HCT116 (cell line): ENCODE measurements around the gene NR1H4. TPM values are rescaled to one million over a fixed set of nuclear protein-coding genes. Genes with fewer than 3 reads are reported as not detected.

ENCODE experiments used
- ATAC-seq: fragments of 200-7000 bp; cut with Tn5 transposase; 2 replicates; pipeline ENCODE4 v1.9.1; 2020; ENCODE audit warnings: mild to moderate bottlenecking, moderate library complexity
- BruUV-seq: library from RNA; stranded (reverse); fragments of 400-500 nt; replicated peaks from 2 replicates; lab custom pipeline; 2021; lab: Mats Ljungman, UMichigan
- CTCF ChIA-PET: fragments of 300-600 bp; sonication (Branson Sonifier 250); formaldehyde crosslinking; loops from one replicate; lab custom pipeline; 2021; ENCODE audit warnings: antibody characterized with exemption; lab: Charles Lee
- POLR2A ChIA-PET: fragments of 300-600, 350-600 bp; sonication (Branson Sonifier 250); formaldehyde crosslinking; loops from one replicate; lab custom pipeline; 2021; ENCODE audit warnings: antibody characterized with exemption; lab: Charles Lee
- RAD21 ChIA-PET, 2 experiments: fragments of 300-600 bp; sonication (Branson Sonifier 250); formaldehyde crosslinking; loops; one replicate each; lab custom pipeline; 2023; ENCODE audit warnings: low total read pairs in 2 of 2; ENCODE audit not compliant: uncharacterized antibody in 2 of 2, unreplicated experiment in 2 of 2, low non-redundant PET in 1 of 2; lab: Charles Lee
- DNase-seq: peaks from one replicate; pipeline ENCODE4 v3.0.0-alpha.2; 2010; ENCODE audit warnings: low read depth, low spot score
- H2AFZ ChIP-seq: fragments of 200-600 bp; shearing (Covaris generic), sonication (generic); 2 replicates; pipeline ENCODE4 v1.6.1; 2017; ENCODE audit warnings: low read depth, mixed run types, mixed read lengths, antibody characterized with exemption, low read length; ENCODE audit not compliant: poor library complexity, severe bottlenecking
- H3K27ac ChIP-seq: 2 replicates; pipeline ENCODE4 v1.5.1; 2012; ENCODE audit warnings: low read depth, low read length
- H3K27me3 ChIP-seq: fragments of 200-600 bp; sonication (generic); 2 replicates; pipeline ENCODE4 v1.6.1; 2016; ENCODE audit warnings: mixed run types, low read length, mixed read lengths; ENCODE audit not compliant: insufficient read depth
- H3K36me3 ChIP-seq, 2 experiments: fragments of 200-500 bp in 1 of 2; fragments of 200-600 bp in 1 of 2; sonication (Bioruptor generic) in 1 of 2; sonication (generic) in 1 of 2; 2 replicates each; pipeline versions ENCODE4 v1.5.1 to v1.6.1; 2014 to 2016; ENCODE audit warnings: low read length in 2 of 2, inconsistent platforms in 1 of 2, mixed read lengths in 1 of 2, mixed run types in 1 of 2; ENCODE audit not compliant: insufficient read depth in 2 of 2, control insufficient read depth in 1 of 2
- H3K4me1 ChIP-seq, 2 experiments: fragments of 200-600 bp in 1 of 2; sonication (generic) in 1 of 2; 2 replicates each; pipeline versions ENCODE4 v1.5.1 to v1.6.1; 2012 to 2017; ENCODE audit warnings: low read length in 2 of 2, inconsistent platforms in 1 of 2, mild to moderate bottlenecking in 1 of 2, mixed read lengths in 1 of 2, mixed run types in 1 of 2, moderate library complexity in 1 of 2; ENCODE audit not compliant: insufficient read depth in 2 of 2, control insufficient read depth in 1 of 2
- H3K4me2 ChIP-seq: fragments of 200-600 bp; sonication (generic); 2 replicates; pipeline ENCODE4 v1.6.1; 2017; ENCODE audit warnings: mixed run types, low read length, mixed read lengths
- H3K4me3 ChIP-seq, 2 experiments: fragments of 200-600 bp in 1 of 2; sonication (generic) in 1 of 2; replicated peaks in 1 of 2; 2 replicates each; pipeline ENCODE4 v1.5.1; 2011 to 2016; ENCODE audit warnings: low read length in 2 of 2, control low read depth in 1 of 2, low read depth in 1 of 2, mild to moderate bottlenecking in 1 of 2, mixed read lengths in 1 of 2, mixed run types in 1 of 2
- H3K79me2 ChIP-seq: fragments of 200-600 bp; sonication (generic); 2 replicates; pipeline ENCODE4 v1.6.1; 2017; ENCODE audit warnings: mild to moderate bottlenecking, mixed run types, low read length, moderate library complexity, mixed read lengths; ENCODE audit not compliant: insufficient read depth
- H3K9ac ChIP-seq: fragments of 200-600 bp; sonication (generic); 2 replicates; pipeline ENCODE4 v1.6.1; 2016; ENCODE audit warnings: low read length, mixed read lengths
- H3K9me2 ChIP-seq: fragments of 200-600 bp; sonication (generic), shearing (Covaris generic); 2 replicates; pipeline ENCODE4 v1.6.1; 2017; ENCODE audit warnings: mixed run types, mild to moderate bottlenecking, moderate library complexity; ENCODE audit not compliant: insufficient read depth
- H3K9me3 ChIP-seq, 2 experiments: fragments of 200-500 bp in 1 of 2; fragments of 200-600 bp in 1 of 2; sonication (Bioruptor generic) in 1 of 2; sonication (generic) in 1 of 2; 2 replicates each; pipeline ENCODE4 v1.6.1; 2014 to 2017; ENCODE audit warnings: low read length in 2 of 2, mixed read lengths in 2 of 2, inconsistent platforms in 1 of 2, low read depth in 1 of 2, mild to moderate bottlenecking in 1 of 2, mixed run types in 1 of 2, moderate library complexity in 1 of 2; ENCODE audit not compliant: control insufficient read depth in 1 of 2, insufficient read depth in 1 of 2
- H4K20me1 ChIP-seq: fragments of 200-600 bp; sonication (generic), shearing (Covaris generic); 2 replicates; pipeline ENCODE4 v1.6.1; 2017; ENCODE audit warnings: mixed run types, mild to moderate bottlenecking, moderate library complexity; ENCODE audit not compliant: insufficient read depth
- CEBPB ChIP-seq: IDR thresholded peaks from 2 replicates; pipeline ENCODE4 v1.6.1; 2012; ENCODE audit warnings: low read depth
- EZH2 ChIP-seq: fragments of 200-600 bp; sonication (generic); IDR thresholded peaks from 2 replicates; pipeline ENCODE4 v1.6.1; 2017; ENCODE audit warnings: antibody characterized with exemption, mixed run types
- EZH2phosphoT487 ChIP-seq: fragments of 200-600 bp; IDR thresholded peaks from 2 replicates; pipeline ENCODE4 v1.6.1; 2018; ENCODE audit warnings: antibody characterized with exemption, borderline replicate concordance
- FOSL1 ChIP-seq: IDR thresholded peaks from 2 replicates; pipeline ENCODE4 v1.6.1; 2012; ENCODE audit warnings: low read depth
- JUND ChIP-seq: IDR thresholded peaks from 2 replicates; pipeline ENCODE4 v1.6.1; 2012
- RAD21 ChIP-seq: IDR thresholded peaks from 2 replicates; pipeline ENCODE4 v1.6.1; 2012; ENCODE audit warnings: low read depth, mild to moderate bottlenecking
- SIN3A ChIP-seq: IDR thresholded peaks from 2 replicates; pipeline ENCODE4 v1.6.1; 2012; ENCODE audit warnings: low read depth
- SRF ChIP-seq: IDR thresholded peaks from 2 replicates; pipeline ENCODE4 v1.6.1; 2012; ENCODE audit warnings: low read depth
- TCF7L2 ChIP-seq: IDR thresholded peaks from 2 replicates; pipeline ENCODE4 v1.7.0; 2011; ENCODE audit warnings: borderline replicate concordance, inconsistent platforms; ENCODE audit not compliant: insufficient read depth, insufficient read length; ENCODE audit errors: extremely low read depth
- YY1 ChIP-seq: IDR thresholded peaks from 2 replicates; pipeline ENCODE4 v1.6.1; 2011; ENCODE audit warnings: low read length, low read depth, moderate library complexity, mild to moderate bottlenecking; ENCODE audit not compliant: insufficient replicate concordance; ENCODE audit errors: extremely low read depth
- ZFX ChIP-seq: fragments of 450-650 bp; IDR thresholded peaks from 2 replicates; pipeline ENCODE4 v1.6.1; 2017
- intact Hi-C: fragments of 100-400 bp; cut with micrococcal nuclease; formaldehyde crosslinking; loops from 2 replicates; pipeline ENCODE4 v1.10.0; 2022
- total RNA-seq: library from RNA; stranded (reverse); gene quantifications from one replicate; pipeline ENCODE4 v1.2.1, GENCODE V29; 2021; ENCODE audit not compliant: unreplicated experiment
- TF ChIP-seq, protein P1 (sequence below): IDR thresholded peaks from 2 replicates; pipeline ENCODE4 v1.6.1; 2011; ENCODE audit warnings: mild to moderate bottlenecking, low read length, moderate library complexity; ENCODE audit not compliant: insufficient replicate concordance; ENCODE audit errors: extremely low read depth
- TF ChIP-seq, protein P2 (sequence below): IDR thresholded peaks from 2 replicates; pipeline ENCODE4 v1.6.1; 2012; ENCODE audit warnings: low read depth
- TF ChIP-seq, protein P3 (sequence below): IDR thresholded peaks from 2 replicates; pipeline ENCODE4 v1.6.1; 2012

Gene NR1H4
- total RNA-seq, 1 experiment from 2014 or later = not detected

DNA sequence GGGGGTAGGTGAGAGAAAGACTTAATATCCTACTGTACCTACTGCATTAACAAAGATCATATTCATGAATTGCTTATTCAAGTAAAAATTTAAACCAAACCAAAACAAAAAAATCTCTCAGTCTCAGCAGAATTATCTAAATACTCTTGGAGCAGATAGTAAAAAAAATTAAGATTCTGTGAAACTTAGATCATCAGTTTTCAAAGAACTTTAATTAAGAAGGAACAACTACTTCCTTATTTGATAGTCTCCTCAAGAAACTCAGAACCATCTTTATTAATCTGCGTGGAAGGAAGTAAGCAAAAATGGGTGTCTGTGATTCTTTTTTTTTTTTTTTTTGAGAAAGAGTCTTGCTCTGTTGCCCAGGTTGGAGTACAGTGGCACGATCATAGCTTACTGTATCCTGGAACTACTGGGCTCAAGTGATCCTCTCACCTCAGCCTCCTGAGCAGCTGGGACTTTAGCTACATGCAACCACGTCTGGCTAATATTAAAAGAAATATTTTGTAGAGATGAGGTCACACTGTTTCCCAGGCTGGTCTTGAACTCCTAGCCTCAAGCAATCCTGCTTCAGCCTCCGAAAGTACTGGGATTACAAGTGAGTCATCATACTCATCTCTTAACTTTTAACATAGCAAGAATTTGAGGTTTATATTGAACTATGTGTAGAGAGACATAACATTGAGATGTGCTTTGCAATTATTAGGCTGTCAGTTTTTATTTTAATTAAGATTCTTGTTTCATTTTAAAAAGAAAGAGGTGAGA, 137.2 kb downstream of the NR1H4 start:
- Histone ChIP-seq H3K4me2 (no peak overlapping the region), H3K4me1 (no peaks in the 10 kb centered on the region), H3K36me3 (0 out of 4 replicates have a peak, but pooled peaks cover 0 to 4% of the 10 kb centered on the region in 2 experiments), H3K4me3 (no peak overlapping the region), H4K20me1 (no peaks in the 10 kb centered on the region), H3K9me2 (no peaks in the 10 kb centered on the region), H3K27ac (no peak overlapping the region), H3K9me3 (no peaks in the 10 kb centered on the region), H2AFZ (no peak overlapping the region), H3K79me2 (no peaks in the 10 kb centered on the region; the same call in 1 of the 2 replicates), H3K9ac (no peak overlapping the region), H3K27me3 (no peaks in the 10 kb centered on the region)
- TF ChIP-seq, protein P1, sequence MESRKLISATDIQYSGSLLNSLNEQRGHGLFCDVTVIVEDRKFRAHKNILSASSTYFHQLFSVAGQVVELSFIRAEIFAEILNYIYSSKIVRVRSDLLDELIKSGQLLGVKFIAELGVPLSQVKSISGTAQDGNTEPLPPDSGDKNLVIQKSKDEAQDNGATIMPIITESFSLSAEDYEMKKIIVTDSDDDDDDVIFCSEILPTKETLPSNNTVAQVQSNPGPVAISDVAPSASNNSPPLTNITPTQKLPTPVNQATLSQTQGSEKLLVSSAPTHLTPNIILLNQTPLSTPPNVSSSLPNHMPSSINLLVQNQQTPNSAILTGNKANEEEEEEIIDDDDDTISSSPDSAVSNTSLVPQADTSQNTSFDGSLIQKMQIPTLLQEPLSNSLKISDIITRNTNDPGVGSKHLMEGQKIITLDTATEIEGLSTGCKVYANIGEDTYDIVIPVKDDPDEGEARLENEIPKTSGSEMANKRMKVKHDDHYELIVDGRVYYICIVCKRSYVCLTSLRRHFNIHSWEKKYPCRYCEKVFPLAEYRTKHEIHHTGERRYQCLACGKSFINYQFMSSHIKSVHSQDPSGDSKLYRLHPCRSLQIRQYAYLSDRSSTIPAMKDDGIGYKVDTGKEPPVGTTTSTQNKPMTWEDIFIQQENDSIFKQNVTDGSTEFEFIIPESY = no peak
- TF ChIP-seq EZH2phosphoT487 (no peak), TCF7L2 (no peak), CEBPB (no peak), FOSL1 (no peak), ZFX (no peak), SRF (no peak), SIN3A (no peak), YY1 (no peak), RAD21 (no peak), EZH2 (no peak), JUND (no peak)
- TF ChIP-seq, protein P2, sequence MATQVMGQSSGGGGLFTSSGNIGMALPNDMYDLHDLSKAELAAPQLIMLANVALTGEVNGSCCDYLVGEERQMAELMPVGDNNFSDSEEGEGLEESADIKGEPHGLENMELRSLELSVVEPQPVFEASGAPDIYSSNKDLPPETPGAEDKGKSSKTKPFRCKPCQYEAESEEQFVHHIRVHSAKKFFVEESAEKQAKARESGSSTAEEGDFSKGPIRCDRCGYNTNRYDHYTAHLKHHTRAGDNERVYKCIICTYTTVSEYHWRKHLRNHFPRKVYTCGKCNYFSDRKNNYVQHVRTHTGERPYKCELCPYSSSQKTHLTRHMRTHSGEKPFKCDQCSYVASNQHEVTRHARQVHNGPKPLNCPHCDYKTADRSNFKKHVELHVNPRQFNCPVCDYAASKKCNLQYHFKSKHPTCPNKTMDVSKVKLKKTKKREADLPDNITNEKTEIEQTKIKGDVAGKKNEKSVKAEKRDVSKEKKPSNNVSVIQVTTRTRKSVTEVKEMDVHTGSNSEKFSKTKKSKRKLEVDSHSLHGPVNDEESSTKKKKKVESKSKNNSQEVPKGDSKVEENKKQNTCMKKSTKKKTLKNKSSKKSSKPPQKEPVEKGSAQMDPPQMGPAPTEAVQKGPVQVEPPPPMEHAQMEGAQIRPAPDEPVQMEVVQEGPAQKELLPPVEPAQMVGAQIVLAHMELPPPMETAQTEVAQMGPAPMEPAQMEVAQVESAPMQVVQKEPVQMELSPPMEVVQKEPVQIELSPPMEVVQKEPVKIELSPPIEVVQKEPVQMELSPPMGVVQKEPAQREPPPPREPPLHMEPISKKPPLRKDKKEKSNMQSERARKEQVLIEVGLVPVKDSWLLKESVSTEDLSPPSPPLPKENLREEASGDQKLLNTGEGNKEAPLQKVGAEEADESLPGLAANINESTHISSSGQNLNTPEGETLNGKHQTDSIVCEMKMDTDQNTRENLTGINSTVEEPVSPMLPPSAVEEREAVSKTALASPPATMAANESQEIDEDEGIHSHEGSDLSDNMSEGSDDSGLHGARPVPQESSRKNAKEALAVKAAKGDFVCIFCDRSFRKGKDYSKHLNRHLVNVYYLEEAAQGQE = no peak
- TF ChIP-seq, protein P3, sequence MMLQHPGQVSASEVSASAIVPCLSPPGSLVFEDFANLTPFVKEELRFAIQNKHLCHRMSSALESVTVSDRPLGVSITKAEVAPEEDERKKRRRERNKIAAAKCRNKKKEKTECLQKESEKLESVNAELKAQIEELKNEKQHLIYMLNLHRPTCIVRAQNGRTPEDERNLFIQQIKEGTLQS = no peak
- intact Hi-C loops = no loop called here
- POLR2A ChIA-PET = no interaction called here
- CTCF ChIA-PET = no interaction called here
- RAD21 ChIA-PET = no interaction called here
- BruUV-seq = no TSS peak
- ATAC-seq (no peak), DNase-seq (no peak)
